DND-41 (cell line): ENCODE data around the gene EPN1.
A peak's percentile ranks its signal among the peaks of the same experiment; 100 is the strongest.

Experiments used
- ATAC-seq: fragments of 200-7000 bp; cut with Tn5 transposase; 3 replicates; pipeline ENCODE4 v1.9.1; 2021; ENCODE audit warnings: low read depth; ENCODE audit not compliant: insufficient read depth
- DNase-seq: peaks from one replicate; pipeline ENCODE4 v3.0.0-alpha.2; 2020
- H2AFZ ChIP-seq: 2 replicates; pipeline ENCODE4 v1.6.0; 2012; ENCODE audit warnings: low read depth, low read length
- H3K27ac ChIP-seq: 2 replicates; pipeline ENCODE4 v1.5.1; 2012; ENCODE audit warnings: low read length, inconsistent platforms
- H3K27me3 ChIP-seq: fragments of 200-600 bp; sonication (generic); 2 replicates; pipeline ENCODE4 v1.6.0; 2012; ENCODE audit warnings: low read length, mild to moderate bottlenecking, inconsistent platforms; ENCODE audit not compliant: insufficient read depth, poor library complexity
- H3K36me3 ChIP-seq: 2 replicates; pipeline ENCODE4 v1.5.1; 2012; ENCODE audit warnings: low read length, inconsistent platforms; ENCODE audit not compliant: insufficient read depth
- H3K4me1 ChIP-seq: 2 replicates; pipeline ENCODE4 v1.5.1; 2012; ENCODE audit warnings: mild to moderate bottlenecking, low read length; ENCODE audit not compliant: insufficient read depth
- H3K4me2 ChIP-seq: 2 replicates; pipeline ENCODE4 v1.6.0; 2012; ENCODE audit warnings: mild to moderate bottlenecking, moderate library complexity, low read length, inconsistent platforms; ENCODE audit not compliant: insufficient read depth
- H3K4me3 ChIP-seq, 2 experiments: fragments of 200-600 bp in 1 of 2; shearing (Covaris generic) in 1 of 2; 2 replicates each; pipeline ENCODE4 v1.5.1; 2012 to 2016; ENCODE audit warnings: inconsistent platforms in 2 of 2, low read length in 2 of 2, mild to moderate bottlenecking in 2 of 2, low read depth in 1 of 2, moderate library complexity in 1 of 2
- H3K79me2 ChIP-seq: 2 replicates; pipeline ENCODE4 v1.6.0; 2012; ENCODE audit warnings: low read length, inconsistent platforms; ENCODE audit not compliant: insufficient read depth
- H3K9ac ChIP-seq: 2 replicates; pipeline ENCODE4 v1.6.0; 2012; ENCODE audit warnings: low read depth, mild to moderate bottlenecking, inconsistent platforms, low read length, moderate library complexity
- H3K9me3 ChIP-seq: 2 replicates; pipeline ENCODE4 v1.5.1; 2012; ENCODE audit warnings: low read length, moderate library complexity, mild to moderate bottlenecking, inconsistent platforms; ENCODE audit not compliant: insufficient read depth, severe bottlenecking
- H4K20me1 ChIP-seq: 2 replicates; pipeline ENCODE4 v1.6.0; 2012; ENCODE audit warnings: low read length; ENCODE audit not compliant: insufficient read depth
- EZH2 ChIP-seq: IDR thresholded peaks from 3 replicates; pipeline ENCODE4 v1.6.1; 2012; ENCODE audit warnings: borderline replicate concordance, low read depth, mild to moderate bottlenecking, moderate library complexity, low read length, inconsistent platforms; ENCODE audit not compliant: severe bottlenecking
- TF ChIP-seq, protein P1 (sequence below): IDR thresholded peaks from 2 replicates; pipeline ENCODE4 v1.5.1; 2012; ENCODE audit warnings: borderline replicate concordance, low read length, moderate library complexity, mild to moderate bottlenecking; ENCODE audit not compliant: poor library complexity, severe bottlenecking; ENCODE audit errors: extremely low read depth

The EPN1 gene

DNA sequence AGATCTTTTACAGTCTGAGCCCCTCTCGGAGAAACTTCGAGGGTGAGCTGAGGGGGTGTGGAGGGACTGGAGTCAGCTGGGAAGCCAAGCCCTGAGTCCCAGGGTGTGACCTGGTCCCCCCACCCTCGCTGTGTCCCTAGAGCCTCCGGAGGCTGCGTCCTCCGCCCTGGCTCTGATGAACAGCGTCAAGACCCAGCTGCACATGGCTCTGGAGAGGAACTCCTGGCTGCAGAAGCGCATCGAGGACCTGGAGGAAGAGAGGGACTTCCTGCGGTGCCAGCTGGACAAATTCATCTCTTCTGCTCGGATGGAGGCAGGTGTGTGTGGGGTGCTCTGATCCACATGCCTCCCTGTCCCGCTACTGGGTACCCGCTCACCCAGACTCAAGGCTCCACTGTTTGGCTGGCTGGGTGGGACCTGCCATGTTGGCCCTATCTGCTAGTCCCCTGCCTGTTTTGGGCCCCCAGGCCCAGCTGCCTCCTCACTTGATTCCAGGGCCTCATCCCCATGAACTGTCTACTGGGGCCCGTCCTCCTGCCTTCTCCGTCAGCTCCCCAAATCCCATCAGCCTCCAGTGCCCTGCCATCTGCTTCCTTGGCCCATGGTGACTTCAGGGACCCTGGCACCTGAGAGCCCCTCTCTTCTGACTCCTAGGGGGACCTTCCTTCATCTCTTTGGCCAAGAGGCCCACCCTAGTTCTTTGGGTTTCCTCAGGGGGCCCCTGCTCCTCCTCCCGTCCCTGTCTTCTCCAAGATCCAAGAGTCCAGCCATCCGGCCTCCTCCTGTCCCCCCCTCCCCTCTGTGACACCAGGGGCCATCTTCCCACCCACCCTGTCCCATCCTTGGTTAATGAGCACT is 25.5 kb upstream of the EPN1 start:
- DNase-seq = no peak
- peaks cover 60% of the 10 kb centered on the region for H3K4me1 ChIP-seq
- H3K36me3 ChIP-seq = peaks cover 22% of the 10 kb centered on the region
- ATAC-seq = no peak
- no peaks in the 10 kb centered on the region for H3K9me3 ChIP-seq
- no peaks in the 10 kb centered on the region for H3K27me3 ChIP-seq
- peak overlapping the region; percentile 93 for H3K4me2 ChIP-seq
- H3K27ac ChIP-seq = no peak overlapping the region; the same call in 1 of the 2 replicates
- TF ChIP-seq, protein P1, sequence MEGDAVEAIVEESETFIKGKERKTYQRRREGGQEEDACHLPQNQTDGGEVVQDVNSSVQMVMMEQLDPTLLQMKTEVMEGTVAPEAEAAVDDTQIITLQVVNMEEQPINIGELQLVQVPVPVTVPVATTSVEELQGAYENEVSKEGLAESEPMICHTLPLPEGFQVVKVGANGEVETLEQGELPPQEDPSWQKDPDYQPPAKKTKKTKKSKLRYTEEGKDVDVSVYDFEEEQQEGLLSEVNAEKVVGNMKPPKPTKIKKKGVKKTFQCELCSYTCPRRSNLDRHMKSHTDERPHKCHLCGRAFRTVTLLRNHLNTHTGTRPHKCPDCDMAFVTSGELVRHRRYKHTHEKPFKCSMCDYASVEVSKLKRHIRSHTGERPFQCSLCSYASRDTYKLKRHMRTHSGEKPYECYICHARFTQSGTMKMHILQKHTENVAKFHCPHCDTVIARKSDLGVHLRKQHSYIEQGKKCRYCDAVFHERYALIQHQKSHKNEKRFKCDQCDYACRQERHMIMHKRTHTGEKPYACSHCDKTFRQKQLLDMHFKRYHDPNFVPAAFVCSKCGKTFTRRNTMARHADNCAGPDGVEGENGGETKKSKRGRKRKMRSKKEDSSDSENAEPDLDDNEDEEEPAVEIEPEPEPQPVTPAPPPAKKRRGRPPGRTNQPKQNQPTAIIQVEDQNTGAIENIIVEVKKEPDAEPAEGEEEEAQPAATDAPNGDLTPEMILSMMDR = no peak
- no peak for TF ChIP-seq EZH2
- H4K20me1 ChIP-seq = peaks cover 6% of the 10 kb centered on the region; the same call in 1 of the 2 replicates
- peak overlapping the region; percentile 96 for H3K9ac ChIP-seq
- peak overlapping the region in 1 of 2 experiments; percentile 70; a peak in 2 of 4 replicates for H3K4me3 ChIP-seq
- no peak overlapping the region for H2AFZ ChIP-seq
- peaks cover 41% of the 10 kb centered on the region for H3K79me2 ChIP-seq

DNA sequence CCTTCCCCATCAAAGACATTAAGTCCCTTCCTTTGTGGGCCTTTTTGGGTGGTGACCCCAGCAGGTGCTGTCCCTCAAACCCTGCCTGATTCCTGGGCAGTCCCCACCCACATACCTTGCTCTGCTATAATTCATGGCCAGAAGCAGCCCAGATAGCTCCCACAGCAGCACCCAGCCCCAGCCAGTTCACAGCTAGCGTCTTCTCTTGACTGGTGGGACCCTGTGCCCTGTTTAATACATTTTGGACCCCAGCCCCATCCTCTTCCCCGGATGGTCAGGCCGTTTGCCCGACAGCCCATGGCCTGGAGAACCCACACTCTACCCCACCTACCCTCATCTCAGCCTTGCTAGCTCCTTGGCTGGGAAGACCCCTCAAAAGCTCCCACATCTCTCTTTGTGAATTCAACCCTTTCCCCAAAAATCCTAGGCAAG is 24.9 kb upstream of the EPN1 start:
- ATAC-seq (no peak), DNase-seq (no peak)
- no peaks in the 10 kb centered on the region for H3K9me3 ChIP-seq
- no peak for TF ChIP-seq EZH2
- TF ChIP-seq, protein P1 = no peak
- no peaks in the 10 kb centered on the region for H3K27me3 ChIP-seq
- no peak overlapping the region; the same call in 1 of the 2 replicates for H3K9ac ChIP-seq
- H2AFZ ChIP-seq = no peak overlapping the region
- no peak overlapping the region for H3K4me3 ChIP-seq
- H3K79me2 ChIP-seq = peaks cover 37% of the 10 kb centered on the region
- peaks cover 15% of the 10 kb centered on the region for H3K36me3 ChIP-seq
- H3K27ac ChIP-seq = no peak overlapping the region
- 0 out of 2 replicates have a peak, but pooled peaks cover 2% of the 10 kb centered on the region for H4K20me1 ChIP-seq
- H3K4me2 ChIP-seq = no peak overlapping the region
- H3K4me1 ChIP-seq = peaks cover 54% of the 10 kb centered on the region

DNA sequence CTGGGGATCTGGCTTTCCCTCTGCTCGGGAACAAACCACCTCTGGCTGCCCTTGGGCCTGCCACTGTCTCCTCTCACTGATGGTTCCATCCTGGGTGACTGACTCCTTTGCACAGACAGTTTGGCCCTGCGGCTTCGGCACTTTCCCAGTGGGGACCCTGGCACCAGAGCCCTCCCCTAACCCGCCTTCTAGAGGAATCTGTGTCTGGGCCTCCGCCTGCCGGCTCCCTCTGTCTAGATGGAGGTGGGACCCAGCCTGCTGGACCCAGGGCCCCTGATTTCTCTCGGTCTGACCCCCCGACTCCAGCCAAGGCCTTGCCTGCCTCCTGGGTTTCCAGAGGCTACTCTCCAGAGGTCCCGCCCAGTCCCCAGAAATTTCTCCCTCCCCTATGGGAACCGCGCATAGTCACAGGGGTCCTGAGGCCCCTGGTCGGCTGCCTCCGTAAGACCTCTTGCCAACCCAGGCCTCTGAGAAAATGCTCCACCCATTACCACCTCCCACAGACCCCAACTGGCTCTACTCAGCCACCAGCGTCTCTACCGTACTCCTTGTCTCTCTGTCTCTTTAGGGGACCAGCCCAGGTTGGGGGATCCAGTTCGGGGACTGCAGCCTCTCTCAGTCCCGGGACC is 24.3 kb upstream of the EPN1 start:
- H3K4me1 ChIP-seq = peaks cover 48% of the 10 kb centered on the region
- no peak overlapping the region for H3K4me3 ChIP-seq
- no peak overlapping the region for H3K4me2 ChIP-seq
- H3K27me3 ChIP-seq = no peaks in the 10 kb centered on the region
- ATAC-seq = no peak
- H3K9ac ChIP-seq = peak overlapping the region; percentile 8
- peaks cover 3% of the 10 kb centered on the region for H4K20me1 ChIP-seq
- H3K27ac ChIP-seq = no peak overlapping the region
- H3K9me3 ChIP-seq = no peaks in the 10 kb centered on the region
- no peak overlapping the region for H2AFZ ChIP-seq
- peaks cover 12% of the 10 kb centered on the region for H3K36me3 ChIP-seq
- TF ChIP-seq EZH2 = no peak
- TF ChIP-seq, protein P1 = no peak
- no peak for DNase-seq
- peaks cover 37% of the 10 kb centered on the region for H3K79me2 ChIP-seq
